SHP77 (cell line): ENCODE data around the gene ACMSD.
"Not testable (repeated sequence)": the region's sequence is repeated elsewhere in the genome, so short reads cannot be mapped to it uniquely, and the experiment has no call there.

Source experiments
- DNase-seq, 2 experiments: peaks; one replicate each; lab custom pipeline; 2025; lab: John Stamatoyannopoulos, UW

ACMSD gene

DNA sequence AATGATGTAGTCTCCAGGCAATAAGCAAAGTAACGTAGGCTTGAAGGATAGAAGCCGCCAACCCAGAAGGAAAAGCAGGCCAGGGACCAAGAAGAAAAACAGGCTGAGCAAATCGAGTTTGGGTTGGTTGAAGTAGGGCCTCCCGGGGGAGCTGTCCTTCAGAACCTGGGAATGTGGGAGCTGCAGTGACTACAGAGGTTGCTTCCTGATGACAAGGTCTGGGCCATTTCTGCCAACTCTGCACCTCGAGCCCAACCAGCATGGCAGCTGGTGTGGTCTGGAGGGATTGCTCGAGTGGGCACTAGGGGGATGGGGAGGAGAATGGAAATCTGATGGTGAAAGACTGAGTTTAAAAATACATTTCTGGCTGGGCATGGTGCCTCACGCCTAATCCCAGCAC, 14.1 kb downstream of the ACMSD start:
- DNase-seq: no peak

DNA sequence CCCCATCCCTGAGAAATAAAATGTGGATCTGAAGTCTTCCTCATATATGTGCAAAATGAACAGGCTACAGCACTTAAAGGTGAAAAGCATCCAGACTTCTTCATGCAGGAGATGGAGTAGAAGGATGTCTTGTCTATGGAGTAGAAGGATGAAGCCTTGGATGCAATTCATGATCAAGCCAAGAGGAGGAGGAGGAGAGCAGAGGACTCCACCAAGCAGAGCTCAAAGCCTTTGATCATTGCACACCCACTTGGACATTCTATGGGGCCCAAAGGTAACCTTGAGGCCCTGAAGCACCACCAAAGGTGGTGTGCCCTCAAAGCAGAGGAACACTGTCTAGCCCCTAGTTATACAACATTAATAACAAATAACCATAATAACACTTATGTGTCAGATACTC, 17.3 kb downstream of the ACMSD start:
- no peak for DNase-seq

DNA sequence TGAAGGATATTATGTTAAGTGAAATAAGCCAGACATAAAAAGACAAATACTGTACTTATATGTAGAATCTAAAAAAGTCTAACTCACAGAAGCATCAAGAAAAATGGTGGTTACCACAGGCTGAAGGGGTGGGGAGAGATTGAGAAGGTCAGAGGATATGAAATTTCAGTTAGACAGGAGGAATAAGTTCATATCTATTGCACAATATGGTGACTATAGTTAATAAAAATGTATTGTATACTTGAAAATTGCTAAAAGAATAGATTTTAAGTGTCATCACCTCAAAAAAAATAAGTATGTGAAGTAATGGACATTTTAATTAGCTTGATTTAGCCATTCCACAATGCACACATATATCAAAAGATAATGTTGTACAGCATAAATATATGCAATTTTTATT, 19.8 kb downstream of the ACMSD start:
- no peak for DNase-seq

DNA sequence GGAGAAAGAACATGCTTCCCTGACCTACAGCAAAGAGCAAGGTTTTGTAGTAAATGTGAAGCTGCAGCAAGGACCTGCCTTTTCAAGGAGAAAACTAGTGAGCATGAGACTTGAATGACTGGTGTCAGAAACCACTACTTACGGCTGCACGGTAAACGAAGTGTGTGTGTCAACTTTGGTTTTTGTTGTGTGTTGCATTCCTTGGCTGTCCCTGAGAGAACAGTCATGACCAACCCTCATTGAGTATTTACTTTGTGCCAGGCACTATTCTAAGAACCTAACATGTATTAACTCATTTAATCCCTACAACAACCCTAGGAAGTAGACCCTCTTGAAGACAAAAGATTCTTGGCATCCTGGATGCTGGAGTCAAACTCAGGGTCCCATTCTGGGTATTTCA, 22.8 kb downstream of the ACMSD start:
- no peak for DNase-seq

DNA sequence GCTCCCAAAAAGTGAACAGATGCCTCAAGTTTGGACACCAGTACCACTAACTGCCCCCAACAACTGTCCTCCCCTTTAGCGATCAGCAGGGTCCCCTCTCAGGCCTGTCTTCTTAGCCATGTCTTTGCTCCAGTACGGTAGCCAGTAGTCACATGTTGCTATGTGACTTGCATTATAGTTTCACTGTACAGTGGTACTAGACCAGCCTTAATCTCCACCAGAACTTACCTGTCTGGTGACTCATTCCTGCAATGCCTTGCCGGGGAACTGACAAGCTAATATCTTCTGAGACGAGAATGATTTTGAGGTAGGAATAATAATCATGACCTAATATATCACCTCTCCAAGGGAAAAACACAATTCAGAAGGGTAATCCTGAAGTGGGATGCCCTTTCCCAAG, 23.7 kb downstream of the ACMSD start:
- no peak for DNase-seq

DNA sequence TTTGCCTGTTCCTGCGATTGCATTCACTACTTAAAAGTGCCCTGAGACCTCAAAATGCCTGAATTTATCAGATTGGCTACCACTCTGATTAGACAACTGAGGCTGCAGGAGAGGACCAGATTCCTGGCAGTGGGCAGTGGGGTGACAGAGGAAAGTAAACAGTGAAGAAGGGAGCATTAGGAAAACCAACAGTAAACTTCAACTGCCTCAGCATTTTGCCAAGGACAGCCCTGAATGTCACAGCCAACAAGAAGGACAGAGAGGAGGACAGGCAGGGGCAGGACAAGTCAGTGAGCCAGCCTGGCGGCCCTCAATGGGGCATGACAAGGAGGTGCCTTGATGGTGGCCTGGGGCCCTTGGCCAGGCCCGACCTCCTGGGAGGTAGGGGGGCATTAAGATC, 24.3 kb downstream of the ACMSD start:
- no peak for DNase-seq

DNA sequence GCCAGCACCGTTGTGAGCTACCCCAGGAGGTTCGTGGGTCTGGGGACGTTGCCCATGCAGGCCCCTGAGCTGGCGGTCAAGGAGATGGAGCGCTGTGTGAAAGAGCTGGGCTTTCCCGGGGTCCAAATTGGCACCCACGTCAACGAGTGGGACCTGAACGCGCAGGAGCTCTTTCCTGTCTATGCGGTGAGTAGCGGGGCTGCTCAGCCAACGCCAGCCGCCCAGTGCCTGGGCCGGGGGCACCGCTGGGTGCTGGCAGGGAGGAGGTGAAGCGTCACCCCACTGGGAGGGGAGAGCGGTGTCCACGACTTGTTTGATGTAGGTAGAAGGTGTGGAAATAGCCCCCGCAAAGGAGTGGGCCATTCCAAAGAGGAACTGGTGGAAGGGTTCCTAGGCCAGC, 25.0 kb downstream of the ACMSD start:
- no peak for DNase-seq

DNA sequence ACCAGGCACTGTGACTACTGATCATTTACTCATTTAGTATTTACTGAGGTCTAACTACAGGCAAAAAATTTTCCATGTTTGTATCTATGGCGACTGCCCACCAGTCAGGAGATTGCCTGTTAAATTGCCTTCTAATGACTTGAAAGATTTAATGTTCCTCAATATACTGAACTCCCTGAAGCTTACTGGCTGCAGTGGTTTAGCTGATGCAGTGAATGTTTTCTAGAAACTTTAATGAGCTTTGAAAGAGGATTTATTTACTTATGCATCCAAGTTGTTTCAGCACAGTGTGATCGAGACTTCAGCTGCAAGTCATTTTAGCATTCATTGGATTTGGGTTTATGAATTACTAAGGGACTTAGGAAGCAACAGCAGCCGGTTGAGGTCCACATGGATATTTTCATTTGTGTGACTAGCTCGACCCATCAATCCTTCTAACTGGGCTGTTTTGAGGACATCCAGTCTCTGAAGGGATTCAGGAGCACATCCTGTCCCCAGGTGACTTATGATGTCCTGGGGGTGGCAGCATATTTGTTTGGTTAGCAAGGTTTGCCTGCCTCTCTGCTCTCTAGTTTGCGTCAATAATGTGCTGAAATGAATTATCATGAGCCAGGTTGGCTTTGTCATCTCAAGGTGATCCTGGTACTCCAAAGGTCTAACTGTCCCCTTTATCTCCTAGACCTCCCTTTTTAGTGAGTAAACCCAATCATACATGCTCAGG, 26.8 kb downstream of the ACMSD start:
- no peak for DNase-seq

DNA sequence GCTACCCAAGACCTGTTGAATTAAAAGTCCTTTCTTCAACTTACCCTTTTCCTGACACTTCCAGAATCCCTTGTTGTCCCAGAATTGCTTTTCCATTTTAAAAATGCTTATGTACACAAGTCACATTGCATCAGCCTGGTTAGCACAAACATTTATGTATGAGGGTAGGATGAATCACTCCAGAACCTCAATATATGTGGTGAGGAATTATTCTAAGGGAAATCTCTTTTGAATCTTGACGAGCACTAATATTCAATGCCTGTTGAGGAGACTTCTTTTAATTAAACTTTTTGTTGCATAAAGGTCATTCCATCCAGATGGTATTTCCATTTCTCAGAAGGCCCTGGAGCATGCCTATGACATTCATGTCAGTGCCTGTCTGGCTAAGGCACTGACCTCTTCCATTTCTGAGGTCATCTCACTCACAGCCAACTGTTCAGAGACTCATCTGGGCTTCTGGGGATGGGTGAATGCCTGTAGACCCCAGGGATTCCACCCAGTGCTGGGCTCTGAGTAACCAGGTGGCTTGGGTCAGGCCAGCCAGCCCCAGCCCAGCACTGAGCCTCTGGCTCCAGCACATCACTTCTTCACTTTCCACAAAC, 28.2 kb downstream of the ACMSD start:
- DNase-seq: no peak

DNA sequence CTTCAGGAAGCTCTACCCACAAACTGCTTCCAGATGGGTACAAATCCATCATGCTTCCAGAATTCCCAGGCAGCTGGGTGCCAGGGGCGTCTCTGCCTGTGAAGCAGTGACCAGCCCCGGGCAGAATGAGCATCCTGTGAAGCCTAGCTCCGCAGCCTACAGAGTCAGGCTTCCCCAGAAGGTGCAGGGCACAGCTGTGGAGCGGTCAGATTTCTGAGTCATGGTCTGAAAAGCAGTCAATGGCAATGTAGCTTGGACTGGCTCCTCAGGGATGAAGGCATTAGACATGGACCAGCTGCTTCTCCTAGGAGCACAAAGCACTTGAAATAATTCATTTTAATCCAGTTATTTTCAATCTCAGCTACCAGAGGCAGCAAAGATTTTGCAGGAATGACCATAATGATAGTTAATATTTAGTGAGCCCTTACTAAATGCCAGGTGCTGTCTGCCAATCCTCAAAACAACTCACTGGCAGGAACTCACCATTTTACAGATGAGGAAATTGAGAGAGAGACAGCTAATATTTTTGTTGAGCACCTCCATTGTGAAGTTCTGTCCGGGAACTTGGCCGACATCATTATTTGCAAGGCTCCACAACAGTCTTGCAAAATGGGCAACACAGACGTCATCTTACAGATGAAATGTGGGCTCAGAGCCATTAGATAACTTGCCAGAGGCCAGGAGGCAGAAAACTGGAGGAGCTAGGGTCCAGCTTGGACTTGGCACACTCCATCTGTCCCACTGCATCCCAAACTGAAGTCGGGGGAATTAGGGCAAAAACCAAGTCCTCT, 31.7 kb downstream of the ACMSD start:
- DNase-seq: no peak

DNA sequence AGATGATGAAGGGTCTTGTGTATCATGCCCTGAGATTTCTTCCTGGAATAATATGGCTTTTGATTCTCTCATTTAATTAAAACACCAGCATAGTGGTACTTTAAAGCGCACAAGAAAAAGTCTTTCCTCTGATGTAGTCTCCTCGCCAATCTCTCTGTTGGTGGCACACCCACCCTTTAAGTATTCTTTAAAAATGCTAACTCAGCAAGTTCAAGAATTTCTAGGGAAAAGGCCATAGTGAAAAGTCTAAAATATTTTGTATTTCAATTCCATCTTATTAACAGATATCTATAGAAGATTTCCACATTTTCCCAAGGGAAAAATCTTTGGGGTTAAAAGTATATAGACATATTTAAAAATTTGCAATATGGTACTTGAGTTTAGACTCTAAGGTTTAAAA, 34.7 kb downstream of the ACMSD start:
- DNase-seq: no peak

DNA sequence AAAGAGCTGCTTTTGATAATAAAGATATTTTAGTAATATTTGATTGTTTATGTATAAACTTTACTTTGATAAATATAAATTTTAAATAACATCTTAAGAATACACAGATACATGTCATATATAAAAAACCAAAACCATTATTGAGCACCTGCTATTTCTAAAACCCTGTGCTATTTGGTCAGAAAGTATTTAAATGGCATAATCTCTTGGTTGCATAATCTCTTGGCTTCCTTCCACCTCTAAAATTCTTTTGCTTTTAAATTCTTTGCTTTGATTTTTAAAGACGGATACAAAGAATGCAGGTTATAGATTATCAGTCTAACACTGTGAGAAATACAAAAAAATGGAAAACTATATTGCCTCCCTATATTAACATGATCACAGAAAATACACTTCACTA, 36.9 kb downstream of the ACMSD start:
- DNase-seq: no peak

DNA sequence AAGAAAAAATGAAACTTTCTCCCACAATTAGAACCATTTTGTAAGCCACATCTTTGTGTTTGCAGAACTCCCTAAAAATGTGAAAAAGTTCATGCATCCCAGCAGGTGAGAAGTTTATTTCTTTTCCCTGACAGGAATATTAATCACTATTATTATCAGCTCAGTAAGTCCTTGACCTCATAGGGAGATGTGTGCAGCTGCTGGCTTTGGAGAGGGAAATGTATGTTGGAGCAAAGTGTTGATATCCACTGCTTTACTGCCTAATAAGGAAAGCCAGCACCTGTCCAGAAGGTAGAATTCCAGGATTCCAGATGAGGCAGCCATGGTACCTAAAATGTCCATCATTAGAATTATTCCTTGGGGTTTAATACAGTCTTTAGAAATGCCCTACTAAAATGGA, 44.4 kb downstream of the ACMSD start:
- DNase-seq: no peak

DNA sequence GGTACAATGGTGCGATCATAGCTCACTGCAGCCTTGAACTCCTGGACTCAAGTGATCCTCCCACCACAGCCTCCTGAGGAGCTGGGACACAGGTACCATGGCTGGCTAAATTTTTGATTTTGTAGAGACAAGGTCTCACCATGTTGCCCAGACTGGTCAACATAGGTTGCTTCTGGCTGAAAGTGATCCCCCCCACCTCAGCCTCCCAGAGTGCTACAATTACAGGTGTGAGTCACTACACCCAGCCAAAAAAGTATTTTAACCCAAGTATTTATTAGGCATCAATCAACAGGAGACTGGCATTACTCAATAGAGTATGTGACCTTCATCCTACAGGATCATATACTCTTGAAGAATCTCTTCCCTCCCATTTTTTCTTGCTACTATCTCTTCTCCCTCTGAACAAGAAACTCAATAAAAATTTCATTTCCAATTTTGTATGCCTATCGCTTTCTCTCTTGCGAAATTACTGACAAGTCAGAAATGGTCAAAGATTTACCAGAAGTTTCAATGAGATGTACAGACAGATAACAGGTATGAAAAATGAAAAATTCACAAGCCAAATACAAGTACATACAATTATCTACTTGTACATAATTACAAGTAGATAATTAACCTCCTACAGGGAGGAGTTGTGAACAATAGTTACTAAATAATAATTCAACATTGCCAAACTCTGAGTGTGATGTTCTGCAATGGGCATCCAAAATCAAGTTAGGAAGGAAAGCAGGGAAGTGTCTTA, 45.3 kb downstream of the ACMSD start:
- no peak for DNase-seq

DNA sequence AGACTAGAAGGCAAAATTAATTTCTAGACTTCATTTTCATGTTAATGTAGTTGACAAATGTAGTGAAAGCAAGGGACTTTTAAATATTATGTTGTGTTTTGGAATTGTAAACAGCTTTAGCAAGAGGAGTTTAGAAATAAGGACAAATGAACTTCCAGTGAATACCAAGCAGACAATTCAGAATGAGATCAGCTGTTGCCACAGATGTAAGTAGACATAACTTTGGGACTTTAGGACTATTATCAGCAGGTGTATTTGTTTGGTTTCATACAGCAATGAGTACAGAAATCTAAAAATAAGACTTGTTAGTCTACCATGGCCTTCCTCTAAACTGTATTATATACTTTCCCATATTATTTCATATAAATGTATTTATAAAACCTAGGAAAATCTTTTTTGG, 46.0 kb downstream of the ACMSD start:
- DNase-seq: no peak

DNA sequence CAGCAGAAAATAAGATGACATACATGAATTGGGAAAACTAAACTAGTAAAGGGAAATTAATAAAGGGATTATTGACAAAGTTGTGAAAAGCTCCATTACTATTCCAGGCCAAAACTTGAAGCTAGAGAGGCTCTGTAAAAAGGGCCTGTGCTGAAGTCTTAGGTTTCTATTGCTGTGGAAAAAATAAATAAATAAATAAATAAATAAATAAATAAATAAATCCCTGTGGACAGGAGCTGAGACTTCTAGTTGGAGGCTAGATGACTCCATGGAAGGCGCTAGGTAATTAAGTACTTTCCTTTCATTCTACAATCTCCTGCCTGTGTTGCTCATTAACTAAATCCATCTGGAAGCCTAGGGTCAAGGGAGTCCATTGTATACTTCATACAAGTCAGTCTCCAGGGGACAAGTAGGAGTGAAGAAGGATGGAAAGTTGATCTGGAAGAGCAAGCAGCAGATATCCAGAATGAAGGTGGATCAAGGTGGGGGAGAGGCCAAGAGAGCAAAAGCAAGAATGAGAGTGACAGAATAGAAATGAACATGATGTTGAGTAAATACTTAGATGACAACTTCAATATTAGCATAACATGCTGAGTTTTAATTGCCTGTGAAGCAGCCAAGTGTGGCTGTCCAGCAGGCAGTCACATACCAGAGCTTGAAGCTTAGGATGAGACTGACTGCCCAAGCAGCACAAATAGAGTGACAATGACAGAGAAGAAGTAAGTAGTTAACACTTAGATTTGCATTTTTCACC, 54.0 kb downstream of the ACMSD start:
- DNase-seq: no peak

DNA sequence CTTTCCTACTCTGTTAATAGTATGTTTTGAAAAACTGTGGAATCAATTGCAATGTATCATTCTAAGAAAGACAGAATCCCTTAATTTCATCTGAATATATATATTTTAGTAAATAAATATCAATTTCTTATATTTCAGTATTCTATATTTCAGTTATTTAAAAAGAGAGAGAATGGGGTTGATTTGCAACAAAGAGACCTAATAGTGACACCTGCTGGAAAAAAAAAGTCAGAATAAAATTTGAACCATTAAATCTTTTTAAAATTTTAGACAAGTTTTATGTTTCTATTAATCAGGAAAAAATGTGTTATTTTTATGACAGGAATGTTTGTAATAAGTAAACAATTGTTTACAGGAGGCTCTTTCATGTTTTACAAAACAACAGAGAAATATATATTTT, 59.5 kb downstream of the ACMSD start:
- DNase-seq: no peak

DNA sequence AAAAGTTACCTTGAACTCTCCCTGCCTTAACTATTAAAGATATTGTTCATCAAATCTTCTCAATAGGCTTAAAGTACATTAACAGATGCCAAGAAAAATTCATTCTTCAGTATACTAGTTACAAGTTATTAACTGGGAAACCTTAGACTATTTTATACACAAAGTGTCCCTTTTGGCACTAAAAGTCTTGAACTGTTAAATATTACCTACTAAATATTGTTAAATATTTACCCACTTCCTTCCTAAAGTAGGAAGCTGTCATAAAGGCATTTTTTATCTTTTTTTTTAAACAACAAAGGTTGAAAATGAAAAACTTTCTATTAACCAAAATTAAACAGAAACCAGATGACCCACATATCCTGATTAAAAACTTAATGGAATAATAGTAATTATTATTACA, 60.8 kb downstream of the ACMSD start:
- DNase-seq: no peak

DNA sequence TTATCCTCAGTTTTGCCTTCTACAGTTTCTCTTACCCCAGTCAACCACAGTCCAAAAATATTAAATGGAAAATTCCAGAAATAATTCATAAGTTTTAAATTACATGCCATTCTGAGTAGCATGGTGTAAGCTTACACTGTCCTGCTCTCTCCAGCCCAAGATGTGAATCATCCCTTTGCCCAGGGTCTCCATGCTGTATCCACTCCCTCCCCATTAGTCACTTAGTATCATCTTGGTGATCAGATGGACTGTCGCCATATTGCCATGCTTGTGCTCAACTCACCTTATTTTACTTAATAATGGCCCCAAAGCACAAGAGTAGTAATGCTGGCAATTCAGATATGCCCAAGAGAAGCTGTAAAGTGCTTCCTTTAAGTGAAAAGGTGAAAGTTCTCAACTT, 61.7 kb downstream of the ACMSD start:
- DNase-seq: no peak

DNA sequence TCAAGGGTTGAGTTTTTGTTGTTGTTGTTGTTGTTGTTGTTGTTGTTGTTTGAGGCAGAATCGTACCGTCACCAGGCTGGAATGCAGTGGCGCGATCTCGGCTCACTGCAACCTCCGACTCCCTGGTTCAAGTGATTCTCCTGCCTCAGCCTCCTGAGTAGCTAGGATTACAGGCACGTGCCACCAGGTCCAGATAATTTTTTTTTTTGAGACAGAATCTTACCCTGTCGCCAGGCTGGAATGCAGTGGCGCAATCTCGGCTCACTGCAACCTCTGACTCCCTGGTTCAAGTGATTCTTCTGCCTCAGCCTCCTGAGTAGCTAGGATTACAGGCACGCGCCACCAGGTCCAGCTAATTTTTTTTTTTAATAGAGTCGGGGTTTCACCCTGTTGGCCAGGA, 65.3 kb downstream of the ACMSD start:
- DNase-seq: not testable (repeated sequence)

DNA sequence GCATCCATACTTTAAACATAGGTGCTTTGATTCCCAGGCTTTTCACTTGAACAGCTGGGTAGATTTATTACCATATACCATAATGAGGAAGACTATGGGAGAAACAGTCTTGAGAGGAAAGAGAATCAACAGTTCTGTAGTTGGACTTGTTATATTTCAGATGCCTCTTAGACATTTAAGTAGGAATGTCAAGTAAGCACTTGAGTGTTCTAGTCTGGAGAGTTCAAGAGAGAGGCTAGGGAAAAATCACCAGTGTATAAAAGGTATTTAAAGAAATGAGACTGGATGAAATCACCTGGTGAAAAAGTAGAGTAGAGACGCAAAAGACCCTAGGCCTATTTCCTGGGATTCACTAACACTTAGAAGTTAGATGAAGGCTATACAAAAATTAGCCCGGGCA, 66.8 kb downstream of the ACMSD start:
- no peak for DNase-seq

DNA sequence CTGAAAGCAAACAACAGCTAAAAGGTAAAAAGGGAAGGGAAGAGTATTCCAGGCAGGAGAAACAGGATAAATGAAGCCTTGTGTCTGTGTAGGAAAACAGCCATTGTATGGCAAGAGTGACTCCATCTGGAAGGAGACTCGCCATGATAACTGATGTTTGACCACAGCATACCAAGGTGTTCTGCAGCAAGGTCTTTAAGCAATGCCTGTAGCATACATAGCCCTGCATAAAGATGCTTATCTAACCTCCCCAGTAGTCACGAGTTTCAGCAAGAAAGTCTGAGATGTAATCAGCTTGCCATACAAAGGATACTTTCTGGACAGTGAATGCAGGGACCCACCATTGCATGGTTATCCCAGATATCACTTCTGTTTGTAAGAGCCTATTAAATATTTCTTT, 68.3 kb downstream of the ACMSD start:
- no peak for DNase-seq
